OCI-LY3 (cell line): ENCODE results near the gene KRT9.

Source experiments
- EZH2phosphoT487 ChIP-seq: fragments of 200-600 bp; shearing (Covaris generic); IDR thresholded peaks from 2 replicates; pipeline ENCODE4 v1.6.1; 2018; ENCODE audit warnings: antibody characterized with exemption, mixed run types, low read depth
- TF ChIP-seq, protein P1 (sequence below): fragments of 200-600, 300-600 bp; sonication (generic); IDR thresholded peaks from 2 replicates; pipeline ENCODE4 v1.5.1; 2014; ENCODE audit warnings: antibody characterized with exemption, low read length, low read depth

DNA sequence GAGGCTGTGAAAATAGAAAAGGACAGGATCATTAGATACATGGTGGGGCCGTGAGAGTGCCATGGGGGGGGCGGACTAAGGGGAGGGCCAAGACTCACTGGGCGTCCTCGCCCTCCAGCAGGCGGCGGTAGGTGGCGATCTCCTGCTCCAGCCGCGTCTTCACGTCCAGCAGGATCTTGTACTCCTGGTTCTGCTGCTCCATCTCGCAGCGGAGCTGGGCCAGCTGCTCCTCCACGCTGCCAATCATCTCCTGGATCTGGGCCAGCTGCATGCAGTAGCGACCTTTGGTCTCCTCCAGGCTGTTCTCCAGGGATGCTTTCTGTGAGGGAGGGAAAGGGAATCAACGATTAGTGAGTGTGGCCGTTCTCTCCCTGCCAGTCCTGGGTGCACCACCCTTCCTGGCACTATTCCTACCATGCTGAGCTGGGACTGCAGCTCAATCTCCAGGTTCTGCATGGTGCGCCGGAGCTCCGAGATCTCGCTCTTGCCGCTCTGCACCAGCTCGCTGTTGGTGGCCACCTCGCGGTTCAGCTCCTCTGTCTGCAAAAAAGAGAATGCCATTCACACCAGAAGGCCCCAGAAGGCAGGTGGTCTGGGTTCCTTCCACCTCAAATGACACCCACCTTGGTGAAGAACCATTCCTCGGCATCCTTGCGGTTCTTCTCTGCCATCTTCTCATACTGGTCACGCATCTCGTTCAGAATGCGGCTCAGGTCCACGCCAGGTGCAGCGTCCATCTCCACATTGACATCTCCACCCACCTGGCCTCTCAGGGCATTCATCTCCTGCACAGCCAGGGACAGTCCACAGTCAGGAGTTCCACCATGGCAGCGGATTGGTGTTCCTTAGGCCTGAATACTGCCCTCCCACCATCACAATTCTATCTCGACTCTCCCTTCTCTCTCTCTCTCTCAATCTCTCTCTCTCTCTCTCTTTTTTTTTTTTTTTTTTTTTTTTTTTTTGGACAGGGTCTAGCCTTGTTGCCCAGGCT, 11.6 kb upstream of the KRT9 start:
- TF ChIP-seq, protein P1, sequence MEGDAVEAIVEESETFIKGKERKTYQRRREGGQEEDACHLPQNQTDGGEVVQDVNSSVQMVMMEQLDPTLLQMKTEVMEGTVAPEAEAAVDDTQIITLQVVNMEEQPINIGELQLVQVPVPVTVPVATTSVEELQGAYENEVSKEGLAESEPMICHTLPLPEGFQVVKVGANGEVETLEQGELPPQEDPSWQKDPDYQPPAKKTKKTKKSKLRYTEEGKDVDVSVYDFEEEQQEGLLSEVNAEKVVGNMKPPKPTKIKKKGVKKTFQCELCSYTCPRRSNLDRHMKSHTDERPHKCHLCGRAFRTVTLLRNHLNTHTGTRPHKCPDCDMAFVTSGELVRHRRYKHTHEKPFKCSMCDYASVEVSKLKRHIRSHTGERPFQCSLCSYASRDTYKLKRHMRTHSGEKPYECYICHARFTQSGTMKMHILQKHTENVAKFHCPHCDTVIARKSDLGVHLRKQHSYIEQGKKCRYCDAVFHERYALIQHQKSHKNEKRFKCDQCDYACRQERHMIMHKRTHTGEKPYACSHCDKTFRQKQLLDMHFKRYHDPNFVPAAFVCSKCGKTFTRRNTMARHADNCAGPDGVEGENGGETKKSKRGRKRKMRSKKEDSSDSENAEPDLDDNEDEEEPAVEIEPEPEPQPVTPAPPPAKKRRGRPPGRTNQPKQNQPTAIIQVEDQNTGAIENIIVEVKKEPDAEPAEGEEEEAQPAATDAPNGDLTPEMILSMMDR = no peak
- TF ChIP-seq EZH2phosphoT487 = no peak
